SK-N-DZ (cell line): ENCODE measurements around the gene CDC45.

Source experiments
- DNase-seq: peaks from one replicate; pipeline ENCODE4 v3.0.0-alpha.2; 2015; ENCODE audit warnings: low spot score

CDC45 gene

GRCh38 chr22:19556963-19557545 is 77.3 kb downstream of the CDC45 start:
- DNase-seq, result no peak

GRCh38 chr22:19559324-19559811 is 79.6 kb downstream of the CDC45 start:
- DNase-seq, result no peak

GRCh38 chr22:19559956-19560355 is 80.2 kb downstream of the CDC45 start:
- DNase-seq, result no peak

- DNase-seq, result no peak
Observed at GRCh38 chr22:19565382-19566278, 85.9 kb downstream of the CDC45 start.

GRCh38 chr22:19566279-19567156 is 86.8 kb downstream of the CDC45 start:
- DNase-seq, result no peak

GRCh38 chr22:19567157-19568009 is 87.7 kb downstream of the CDC45 start:
- no peak for DNase-seq

GRCh38 chr22:19568337-19569275 is 88.9 kb downstream of the CDC45 start:
- DNase-seq, result no peak

GRCh38 chr22:19569276-19569640 is 89.5 kb downstream of the CDC45 start:
- DNase-seq, result no peak

- no peak for DNase-seq
Observed at GRCh38 chr22:19569976-19570375, 90.3 kb downstream of the CDC45 start.
